CD4-positive, alpha-beta T cell treated with Interleukin-6 at 100 ng/mL for 8 hours (primary cell): ENCODE measurements around the gene IGFBP7.

Experiments
- DNase-seq: peaks from one replicate; pipeline ENCODE4 v3.0.0-alpha.2; 2020; ENCODE audit warnings: mixed read lengths, low spot score

Gene IGFBP7

DNA sequence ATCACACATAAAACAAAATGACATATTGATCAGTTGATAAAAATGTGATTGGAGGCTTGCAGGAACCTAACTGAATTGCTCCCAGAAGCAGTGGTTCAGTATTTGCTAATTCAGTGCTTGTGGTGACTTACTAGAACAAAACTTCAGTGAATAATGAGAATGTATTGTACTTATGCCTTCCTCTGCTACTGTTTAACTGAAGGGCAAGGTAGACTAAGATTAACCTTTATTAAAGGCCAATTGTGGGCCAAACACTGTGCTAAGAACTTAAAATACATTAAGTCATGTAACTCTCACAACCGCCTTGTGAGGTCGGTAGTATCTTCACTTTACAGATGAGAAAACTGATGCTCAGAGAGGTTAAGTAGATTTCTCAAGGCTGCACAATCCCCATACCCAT, 14.9 kb downstream of the IGFBP7 start:
- no peak for DNase-seq

DNA sequence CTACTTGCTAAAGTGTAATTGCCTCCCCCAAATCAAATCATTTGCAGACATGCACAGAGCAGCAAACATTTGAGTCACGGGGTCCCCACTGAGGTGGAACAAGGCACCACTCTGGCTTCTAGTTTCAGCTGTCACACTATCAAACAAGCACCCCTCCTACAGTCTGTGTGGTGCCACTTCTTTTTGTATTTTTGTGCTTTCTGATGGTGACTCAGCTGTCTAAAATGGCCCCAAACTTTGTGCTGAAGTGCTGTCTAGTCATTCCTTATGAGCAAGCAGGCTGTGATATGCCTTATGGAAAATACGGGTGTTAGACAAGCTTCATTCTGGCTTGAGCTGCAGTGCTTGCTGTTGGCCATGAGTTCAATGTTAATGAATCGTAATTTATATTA, 15.4 kb downstream of the IGFBP7 start:
- DNase-seq, result no peak

DNA sequence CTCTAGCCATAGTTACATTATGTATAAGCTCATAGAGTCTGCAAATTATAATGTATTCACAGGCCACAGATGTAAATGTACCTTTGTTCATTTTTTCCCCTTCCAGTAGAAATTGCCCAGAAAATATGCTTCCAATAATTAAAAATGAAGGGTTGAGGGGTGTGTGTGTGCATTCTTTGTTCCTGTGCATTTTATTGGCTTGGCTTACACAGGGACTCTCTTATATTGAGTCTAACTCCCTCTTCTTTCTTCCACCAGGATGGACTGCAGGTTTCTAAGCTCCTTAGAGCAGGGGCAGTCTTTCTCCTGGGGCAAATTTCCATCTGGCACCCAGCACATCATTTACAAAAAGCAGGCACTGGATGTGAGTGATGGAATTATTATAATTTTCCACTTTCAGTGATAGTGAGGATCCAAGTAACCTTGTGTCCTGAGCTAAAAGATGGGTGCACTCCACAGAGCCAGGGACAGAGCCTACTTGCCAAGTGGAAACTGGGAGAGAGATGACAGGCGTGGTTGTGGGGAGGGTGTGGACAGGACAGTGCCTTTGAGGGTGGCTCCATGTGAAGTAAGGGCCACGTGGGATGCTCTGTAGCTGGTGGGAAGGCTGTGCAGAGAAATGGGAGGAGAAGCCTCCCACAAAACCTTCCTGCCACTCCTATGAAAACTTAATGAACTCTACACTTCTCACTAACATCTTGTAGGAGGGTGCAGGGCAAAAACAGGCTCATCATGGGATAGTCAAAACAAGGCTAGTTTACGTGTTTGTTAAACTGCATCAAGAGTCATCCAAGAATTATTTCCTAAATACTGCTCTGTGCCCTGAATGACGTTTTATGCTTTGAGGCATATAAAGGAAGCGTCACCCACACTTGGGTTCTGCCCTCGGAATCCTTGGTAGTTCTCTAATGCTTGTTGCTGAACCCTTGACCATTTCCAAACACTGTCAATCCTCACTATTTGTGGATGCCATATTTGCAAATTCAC, 16.0 kb downstream of the IGFBP7 start:
- DNase-seq, result no peak

- no peak for DNase-seq
Observed at GRCh38 chr4:57091657-57092162, 18.5 kb downstream of the IGFBP7 start.

DNA sequence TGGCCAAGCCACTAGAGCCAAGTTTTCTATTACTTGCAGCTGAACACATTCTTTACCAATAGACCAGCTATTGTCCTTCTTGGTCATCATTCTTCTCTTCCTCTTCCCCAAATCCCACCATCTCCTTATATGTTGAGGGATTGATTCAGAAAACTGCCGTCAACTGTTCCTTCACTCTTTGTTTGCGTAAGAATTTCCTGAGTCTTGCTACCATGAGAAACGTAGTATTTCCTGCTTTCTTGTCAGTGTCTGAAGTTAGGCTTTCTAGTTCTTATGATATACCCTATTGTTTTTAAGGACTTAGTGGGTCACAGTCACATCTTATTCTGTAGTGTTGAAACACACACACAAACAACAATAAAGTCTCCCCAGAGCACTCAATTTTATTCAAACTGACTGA, 20.1 kb downstream of the IGFBP7 start:
- no peak for DNase-seq

DNA sequence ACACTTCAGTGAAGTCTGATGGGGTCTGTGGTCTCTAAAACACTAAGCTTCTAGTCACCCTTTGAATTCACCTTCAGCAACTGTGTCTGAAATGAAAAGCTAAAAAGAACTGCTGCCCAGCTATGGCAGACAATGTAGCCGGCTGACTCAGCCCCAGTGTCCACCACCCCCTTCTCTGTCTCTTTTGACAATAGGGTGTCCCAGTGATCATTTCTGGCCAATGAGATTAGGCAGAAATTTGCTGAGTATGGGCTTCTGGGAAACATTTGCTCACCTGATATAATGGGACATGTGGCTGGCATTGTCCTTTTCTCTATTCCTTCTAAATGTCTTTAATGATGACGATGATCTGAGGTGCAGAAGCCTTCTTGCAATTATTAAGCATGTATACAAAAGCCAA, 20.6 kb downstream of the IGFBP7 start:
- DNase-seq, result no peak

GRCh38 chr4:57086031-57086723, 24.0 kb downstream of the IGFBP7 start:
- DNase-seq, result no peak

DNA sequence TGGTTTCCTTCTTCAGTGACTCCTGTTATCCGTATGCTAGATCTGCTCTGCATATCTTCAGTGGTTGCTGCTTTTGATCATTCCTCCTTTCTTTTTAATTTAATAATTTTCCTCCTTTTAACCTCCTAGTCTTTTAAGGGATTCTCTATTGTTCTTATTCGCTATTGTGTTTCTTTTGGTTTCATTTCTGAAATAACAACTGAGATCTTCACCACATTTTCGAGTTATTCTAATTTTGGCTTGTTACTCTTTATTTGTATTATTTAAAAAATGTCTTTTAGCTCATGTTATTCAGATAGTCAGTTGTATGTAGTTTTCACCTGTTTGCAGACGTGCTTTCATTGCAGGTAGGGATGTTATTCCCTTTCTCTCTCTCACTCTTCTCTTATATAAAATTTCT, 24.9 kb downstream of the IGFBP7 start:
- no peak for DNase-seq

DNA sequence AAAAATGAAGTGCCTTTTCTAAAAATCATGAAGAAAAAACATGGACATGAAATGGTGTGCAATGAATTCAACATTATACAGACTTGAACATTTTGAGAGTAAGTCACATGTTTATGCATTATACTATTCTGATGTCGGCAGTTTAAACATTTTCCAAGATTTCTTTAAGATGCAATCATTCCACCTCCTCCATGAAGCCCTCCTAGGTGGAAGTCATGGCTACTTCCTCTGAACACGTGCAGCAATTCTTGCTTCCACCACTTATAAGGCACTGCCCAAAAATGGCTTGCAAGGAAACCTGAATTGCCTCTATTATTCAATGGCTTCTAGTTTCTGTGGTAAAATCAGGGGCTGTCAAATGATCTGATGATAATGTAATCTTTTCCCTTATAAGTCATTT, 25.8 kb downstream of the IGFBP7 start:
- DNase-seq, result no peak

GRCh38 chr4:57083090-57083489, 27.1 kb downstream of the IGFBP7 start:
- no peak for DNase-seq

- no peak for DNase-seq
Observed at GRCh38 chr4:57081651-57082621, 28.2 kb downstream of the IGFBP7 start.

DNA sequence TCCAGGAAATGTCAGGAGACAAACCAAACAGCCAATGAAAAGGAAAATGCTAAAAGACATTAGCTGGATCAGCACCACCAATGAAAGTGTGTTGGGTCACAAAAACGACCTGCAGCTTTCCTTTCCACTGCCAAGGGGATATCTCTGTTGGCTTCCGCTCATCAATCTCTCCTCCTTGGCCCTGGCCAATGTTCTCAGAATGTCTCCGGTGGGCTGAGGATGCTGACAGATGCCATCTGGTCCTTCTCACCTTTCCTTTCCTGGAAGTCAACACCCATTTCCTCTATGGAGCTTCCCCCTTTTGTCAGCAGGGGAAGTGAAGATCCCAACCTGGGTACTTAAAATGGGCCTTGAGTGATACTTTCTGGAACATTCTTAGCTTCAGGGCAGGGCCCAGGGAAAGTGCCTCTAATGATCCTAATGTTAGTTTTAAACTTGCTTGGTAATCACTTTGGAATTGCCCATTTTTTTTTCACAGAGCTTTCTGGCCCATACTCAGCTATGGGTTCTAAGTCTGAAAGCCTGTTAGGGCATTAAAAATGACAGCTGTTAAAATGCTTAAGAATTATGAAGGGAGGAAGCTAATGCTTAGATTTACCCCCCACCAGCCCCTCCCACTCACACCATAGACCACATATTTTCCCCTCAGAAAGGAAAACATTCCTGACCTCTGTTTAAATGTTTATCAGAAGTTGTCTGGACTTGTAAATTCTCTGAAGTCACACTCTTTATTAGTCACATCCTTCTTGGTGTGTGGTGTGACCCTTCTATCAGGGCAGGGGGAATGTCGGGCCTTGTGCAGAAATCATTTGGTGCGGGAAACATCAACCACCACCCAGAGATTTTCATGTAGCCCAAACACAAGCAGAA, 29.2 kb downstream of the IGFBP7 start:
- DNase-seq, result no peak

DNA sequence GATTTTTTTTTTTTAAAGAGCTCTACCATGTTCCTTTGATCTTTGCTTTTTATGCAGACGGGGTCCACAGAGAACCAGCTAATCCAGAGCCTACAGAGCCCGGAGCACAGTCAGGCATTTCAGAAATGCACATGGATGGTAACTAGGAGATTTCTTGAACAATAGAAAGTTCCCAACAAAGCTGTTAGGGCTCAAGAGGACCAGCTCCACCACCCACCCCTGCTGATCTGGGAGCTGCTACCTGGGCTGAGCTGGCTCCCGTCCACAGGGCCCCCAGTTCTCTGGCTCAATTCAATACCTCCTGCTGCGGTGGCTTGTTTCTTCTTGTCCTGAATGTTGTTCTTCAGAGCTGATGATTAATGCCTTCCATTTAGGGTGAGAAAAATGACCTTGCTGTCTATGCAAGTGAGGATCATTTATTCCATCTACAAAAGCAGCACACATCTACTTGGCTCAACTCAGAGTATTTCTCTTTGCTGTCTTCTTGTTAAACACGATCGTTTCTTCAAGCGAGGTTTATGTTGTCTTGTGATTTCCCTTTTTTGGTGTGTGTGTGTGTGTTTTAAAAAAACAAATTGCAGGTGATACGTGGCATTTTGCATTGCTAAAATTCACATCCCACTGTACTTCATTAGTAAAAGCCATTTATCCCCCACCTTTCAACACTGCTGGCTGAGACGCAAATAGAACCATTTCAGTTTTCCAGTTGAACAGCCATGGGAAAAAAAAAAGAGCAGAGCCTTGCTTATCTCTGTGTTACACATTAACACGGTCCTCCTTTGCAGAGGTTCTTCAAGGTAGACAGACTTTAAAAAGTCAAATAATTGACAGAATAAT, 31.3 kb downstream of the IGFBP7 start:
- no peak for DNase-seq

DNA sequence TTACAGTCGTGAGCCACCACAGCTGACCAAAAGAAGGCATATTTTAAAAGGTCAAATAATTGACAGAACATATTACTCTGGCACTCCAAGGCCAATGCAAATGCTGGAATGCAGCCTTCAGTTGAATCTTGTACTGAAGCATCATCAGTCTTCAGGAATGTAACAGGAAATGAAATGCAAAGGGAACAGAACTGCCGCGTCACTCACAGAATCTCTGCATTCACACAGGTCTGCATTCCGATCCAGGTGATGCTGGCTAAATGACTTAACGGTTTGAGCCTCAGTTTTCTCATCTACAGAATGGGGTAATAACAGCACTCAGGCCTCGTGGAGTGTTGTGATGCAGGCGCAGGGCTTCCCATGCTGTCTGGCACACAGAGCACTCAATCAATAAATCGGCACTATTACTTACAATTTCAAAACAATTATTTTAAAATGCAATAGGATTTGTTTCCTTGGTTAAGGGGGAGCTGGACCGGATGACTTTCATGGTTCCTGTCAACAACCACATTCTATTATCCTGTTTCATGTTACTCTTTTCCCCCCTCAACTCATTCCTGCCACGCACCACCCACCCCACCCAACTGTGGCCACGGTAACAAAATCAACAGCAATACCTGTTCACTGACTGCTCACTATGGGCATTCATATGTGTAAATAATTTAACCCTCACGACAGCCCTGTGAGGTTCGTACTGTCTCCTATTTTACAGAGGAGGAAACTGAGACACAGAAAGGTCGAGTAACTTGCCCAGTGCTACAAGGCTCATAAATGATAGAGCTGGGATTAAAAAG, 32.4 kb downstream of the IGFBP7 start:
- no peak for DNase-seq

GRCh38 chr4:57076646-57077045, 33.5 kb downstream of the IGFBP7 start:
- no peak for DNase-seq

DNA sequence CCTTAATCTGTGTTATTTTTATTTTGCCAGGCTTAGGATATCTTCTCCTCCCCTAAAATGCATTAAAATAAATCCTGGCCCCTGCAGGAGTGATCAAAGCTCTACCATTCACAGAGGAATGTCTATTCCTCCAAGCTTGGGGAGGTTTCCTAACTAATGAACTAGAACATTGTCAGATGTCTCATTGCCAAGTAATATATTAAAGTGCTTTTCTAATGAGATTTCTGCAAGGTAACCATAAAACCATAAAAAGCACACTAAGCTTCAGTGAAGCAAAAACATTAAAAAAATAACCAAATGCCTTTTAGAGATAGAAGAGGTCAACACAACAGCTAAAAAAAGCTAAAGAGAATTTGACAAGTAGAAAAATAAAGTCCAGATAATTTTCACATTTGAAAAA, 34.8 kb downstream of the IGFBP7 start:
- DNase-seq, result no peak

- DNase-seq, result no peak
Observed at GRCh38 chr4:57074744-57075143, 35.4 kb downstream of the IGFBP7 start.

GRCh38 chr4:57073559-57073958, 36.6 kb downstream of the IGFBP7 start:
- DNase-seq, result no peak

GRCh38 chr4:57071326-57071725, 38.9 kb downstream of the IGFBP7 start:
- DNase-seq, result no peak
